HuH-7 (cell line): ENCODE results near the gene MAPK9.
A peak's percentile ranks its signal among the peaks of the same experiment; 100 is the strongest.

Experiments used
- DNase-seq: peaks from one replicate; pipeline ENCODE4 v3.0.0; 2011; ENCODE audit warnings: low spot score

MAPK9 gene

DNA sequence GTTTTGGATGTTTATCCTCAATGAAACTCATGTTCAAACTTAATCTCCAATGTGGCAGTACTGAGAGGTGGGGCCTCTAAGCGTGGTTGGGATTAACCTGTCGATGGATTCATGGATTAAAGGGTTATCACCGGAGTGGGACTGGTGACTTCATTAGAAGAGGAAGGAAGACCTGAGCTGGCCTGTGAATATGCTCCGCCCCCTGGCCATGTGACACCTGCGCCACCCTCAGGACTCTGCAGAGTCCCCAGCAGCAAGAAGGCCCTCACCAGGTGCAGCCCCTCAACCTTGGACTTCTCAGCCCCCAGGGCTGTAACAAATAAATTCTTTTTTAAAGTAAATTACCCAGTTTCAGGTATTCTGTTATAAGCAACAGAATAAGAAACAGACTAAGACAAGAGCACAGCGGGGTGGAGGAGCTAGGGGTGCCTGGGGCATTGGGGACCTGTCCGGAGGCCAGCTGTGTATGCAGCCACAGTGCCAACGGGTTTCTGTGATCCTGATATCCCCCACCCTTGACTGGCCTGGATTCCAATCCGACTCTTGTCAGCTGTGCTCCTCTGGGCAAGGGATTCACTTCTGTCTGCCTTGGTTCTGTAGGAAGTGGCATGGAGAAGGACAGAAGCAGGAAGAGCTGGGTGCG lies 3.2 kb upstream of the MAPK9 start:
- no peak for DNase-seq

DNA sequence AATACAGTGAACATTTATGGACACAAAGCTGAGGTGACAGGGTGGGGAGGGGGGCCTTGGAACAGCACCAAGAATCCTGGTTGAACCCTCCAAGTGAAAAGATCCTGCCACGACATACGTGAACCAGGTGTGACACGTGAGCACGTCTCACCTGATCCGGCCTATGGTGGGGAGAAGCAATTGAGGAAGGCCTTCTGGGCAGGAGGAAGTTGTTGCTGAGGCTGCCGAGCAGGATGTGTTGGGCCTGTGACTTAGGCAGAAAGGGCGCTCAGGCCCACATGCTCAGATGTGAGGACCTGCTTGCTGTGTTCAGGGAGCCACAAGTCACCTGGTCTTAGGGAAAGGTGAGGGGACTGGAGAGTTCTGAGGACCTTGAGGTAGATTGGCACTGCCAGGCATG lies 2.5 kb upstream of the MAPK9 start:
- DNase-seq, result no peak

DNA sequence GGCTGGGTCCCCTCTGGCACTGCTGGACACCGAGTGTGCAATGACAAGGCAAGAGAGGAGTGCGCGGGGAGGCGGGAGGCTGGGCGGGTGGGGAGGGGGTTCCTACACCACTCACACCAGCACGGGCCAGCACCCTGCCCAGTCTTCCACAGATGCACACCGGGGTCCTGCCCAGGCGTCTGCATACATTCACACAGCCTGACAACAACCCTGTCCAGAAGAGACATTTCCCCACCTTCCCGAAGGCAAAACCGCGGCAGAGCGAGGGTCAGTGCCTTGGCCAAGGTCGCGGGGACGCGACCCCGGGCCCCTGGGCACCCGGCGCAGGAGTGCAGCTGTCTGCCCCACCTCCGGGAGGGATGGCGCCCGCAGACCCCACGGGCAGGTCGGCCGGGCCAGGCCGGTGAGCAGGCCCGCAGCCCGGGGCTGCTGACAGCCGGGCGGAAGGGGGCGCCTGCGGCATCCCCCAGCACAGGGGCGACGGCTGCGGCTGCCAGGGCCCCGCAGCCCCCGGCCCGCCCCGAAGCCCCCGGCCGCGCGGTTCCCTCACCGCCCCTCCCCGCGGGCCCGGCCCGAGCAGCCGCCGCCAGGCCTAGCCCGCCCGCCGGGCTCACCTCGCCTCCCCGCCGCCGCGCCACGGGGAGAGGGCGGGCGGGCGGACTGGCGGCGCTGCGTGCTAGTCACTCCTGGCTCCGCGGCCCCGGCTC lies 496 bp downstream of the MAPK9 start:
- DNase-seq, result peak; percentile 50

GRCh38 chr5:180290568-180291233 lies 1.2 kb downstream of the MAPK9 start:
- DNase-seq, result no peak

- DNase-seq, result no peak
Measured at GRCh38 chr5:180289966-180290365, 1.9 kb downstream of the MAPK9 start.

GRCh38 chr5:180289433-180289832 lies 2.5 kb downstream of the MAPK9 start:
- no peak for DNase-seq

- no peak for DNase-seq
Measured at GRCh38 chr5:180287868-180288267, 4.0 kb downstream of the MAPK9 start.

DNA sequence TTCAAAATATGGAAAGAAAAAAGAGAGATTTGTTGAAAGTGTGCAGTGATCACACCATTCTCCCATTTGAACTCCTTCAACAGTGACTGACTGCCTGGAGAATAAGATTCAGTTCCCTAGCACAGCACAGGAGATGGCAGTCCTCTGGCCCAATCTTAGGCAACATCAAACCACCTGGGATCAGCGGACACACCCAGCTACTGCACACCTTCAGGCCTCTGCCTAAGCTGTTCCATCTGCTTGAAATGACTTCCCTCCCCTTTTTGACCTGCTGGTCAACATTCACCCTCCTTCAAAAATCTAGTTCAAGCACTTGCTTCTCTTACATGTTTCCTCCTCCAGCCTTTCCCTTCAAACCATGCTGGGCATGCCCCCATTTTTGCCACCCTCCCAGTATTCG lies 4.5 kb downstream of the MAPK9 start:
- no peak for DNase-seq

GRCh38 chr5:180284149-180284548 lies 7.7 kb downstream of the MAPK9 start:
- no peak for DNase-seq

DNA sequence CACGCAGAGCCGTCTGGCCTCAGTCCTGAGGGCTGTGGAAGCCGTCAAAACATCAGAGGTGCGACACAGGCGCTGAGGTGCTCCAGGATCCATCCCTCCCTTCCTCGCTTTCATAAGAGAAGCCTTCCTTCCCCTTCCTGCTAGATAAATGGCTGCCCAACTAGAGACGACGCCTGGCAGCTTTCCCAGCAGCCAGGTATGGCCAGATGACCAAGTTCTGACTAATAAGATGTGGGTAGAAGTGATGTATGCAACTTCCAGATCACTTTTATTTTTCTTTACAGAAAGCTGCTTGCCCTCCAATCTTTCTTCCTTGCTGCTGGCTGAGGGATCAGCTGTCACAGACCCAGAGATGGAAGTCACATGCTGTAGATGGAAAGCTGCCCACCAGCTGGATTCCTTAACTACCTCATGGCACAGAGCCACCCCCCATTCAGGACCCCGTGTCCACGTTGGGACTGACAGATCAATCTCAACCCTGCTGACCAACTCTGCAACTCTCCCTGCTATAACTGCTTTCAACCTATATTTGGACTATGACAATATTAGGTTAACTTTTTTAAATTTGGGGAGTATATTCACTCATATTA lies 8.8 kb downstream of the MAPK9 start:
- no peak for DNase-seq

GRCh38 chr5:180282281-180282680 lies 9.6 kb downstream of the MAPK9 start:
- no peak for DNase-seq

- no peak for DNase-seq
Measured at GRCh38 chr5:180281706-180282105, 10.2 kb downstream of the MAPK9 start.

DNA sequence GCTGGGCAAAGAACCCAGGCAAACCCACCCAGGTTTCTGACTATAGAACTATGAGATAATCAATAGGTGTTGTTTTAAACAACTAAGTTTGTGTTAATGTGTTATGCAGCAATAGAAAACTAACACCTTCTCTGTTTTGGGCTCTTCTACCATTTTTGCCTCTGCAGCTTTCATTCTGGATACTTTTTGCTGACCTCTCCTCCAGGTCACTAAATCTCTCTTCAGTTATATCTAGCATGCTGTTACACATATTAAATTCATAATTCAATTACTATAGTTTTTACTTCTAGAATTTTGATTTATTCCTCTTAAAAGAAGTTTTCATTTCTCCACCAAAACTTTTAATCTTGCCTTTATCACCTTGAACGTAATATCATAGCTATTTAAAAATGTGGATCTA lies 17.2 kb downstream of the MAPK9 start:
- DNase-seq, result no peak

- no peak for DNase-seq
Measured at GRCh38 chr5:180271221-180271620, 20.7 kb downstream of the MAPK9 start.

DNA sequence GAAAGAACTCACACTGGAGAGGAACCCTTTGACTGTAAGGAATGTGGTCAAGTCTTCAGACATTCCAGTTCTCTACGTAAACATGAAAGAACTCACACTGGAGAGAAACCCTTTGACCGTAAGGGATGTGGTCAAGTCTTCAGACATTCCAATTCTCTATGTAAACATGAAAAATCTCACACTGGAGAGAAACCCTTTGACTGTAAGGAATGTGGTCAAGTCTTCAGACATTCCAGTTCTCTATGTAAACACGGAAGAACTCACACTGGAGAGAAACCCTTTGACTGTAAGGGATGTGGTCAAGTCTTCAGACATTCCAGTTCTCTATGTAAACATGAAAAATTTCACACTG lies 32.6 kb downstream of the MAPK9 start:
- DNase-seq, result no peak

GRCh38 chr5:180253036-180253824 lies 38.7 kb downstream of the MAPK9 start:
- no peak for DNase-seq

- DNase-seq, result no peak
Measured at GRCh38 chr5:180251887-180252286, 40.0 kb downstream of the MAPK9 start.

- no peak for DNase-seq
Measured at GRCh38 chr5:180251141-180251540, 40.7 kb downstream of the MAPK9 start.

GRCh38 chr5:180250329-180250728 lies 41.6 kb downstream of the MAPK9 start:
- DNase-seq, result no peak

DNA sequence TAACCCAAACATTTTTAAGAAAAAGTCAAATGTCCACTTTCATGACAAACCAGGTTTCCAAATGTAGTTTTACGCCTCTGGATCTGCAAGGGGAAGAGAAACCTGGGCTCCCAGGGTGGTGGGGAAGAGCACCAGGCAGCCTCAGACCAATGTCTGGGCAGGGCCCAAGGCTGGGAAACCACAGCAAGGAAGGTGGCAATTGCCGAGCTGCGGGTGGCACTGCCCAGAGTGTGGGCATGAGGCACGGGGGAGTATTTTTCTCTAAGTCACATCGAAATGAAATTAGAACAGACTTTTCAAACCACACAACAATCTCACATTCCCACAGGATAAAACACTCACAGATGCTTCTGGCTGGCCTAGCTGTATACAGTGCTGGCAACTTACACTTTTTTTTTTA lies 50.3 kb downstream of the MAPK9 start:
- no peak for DNase-seq

DNA sequence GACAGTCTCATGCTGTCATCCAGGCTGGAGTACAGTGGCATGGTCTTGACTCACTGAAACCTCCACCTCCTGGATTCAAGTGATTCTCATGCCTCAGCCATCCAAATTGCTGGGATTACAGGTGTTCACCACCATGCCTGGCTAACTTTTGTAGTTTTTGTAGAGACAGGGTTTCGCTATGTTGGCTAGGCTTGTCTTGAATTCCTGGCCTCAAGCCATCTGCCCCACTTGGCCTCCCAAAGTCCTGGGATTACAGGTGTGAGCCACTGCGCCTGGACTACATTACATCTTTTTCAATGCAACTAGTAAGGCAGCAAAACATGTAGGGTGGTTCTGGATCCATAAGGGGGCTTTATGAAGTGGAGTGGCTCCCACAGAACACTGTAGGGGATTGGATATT lies 53.3 kb downstream of the MAPK9 start:
- DNase-seq, result no peak

DNA sequence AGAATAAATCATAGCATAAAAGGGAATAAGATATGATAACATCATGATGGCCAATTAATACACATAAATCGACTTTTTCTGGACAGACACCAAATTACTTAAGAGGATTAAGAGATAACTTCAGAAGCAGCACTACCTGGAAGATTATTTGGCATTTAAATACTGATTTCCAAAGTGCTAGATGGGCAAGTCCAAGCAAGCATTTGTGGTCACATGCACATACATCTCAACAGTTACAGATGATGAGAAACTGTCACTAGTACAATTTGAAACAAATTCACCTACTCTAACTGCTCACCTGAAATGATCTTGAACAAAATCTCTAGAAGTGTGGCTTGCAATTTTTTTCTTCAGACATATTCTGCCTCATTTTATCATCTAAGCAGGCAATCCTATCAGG lies 56.0 kb downstream of the MAPK9 start:
- no peak for DNase-seq
